Measurements from ENCODE around the gene HS3ST3A1. TPM values are rescaled to one million over a fixed set of nuclear protein-coding genes. Genes with fewer than 3 reads are reported as not detected.

The HS3ST3A1 gene
- total RNA-seq, 1 experiment from 2014 or later, result 47.6 TPM

- H4K20me1 ChIP-seq (ENCODE audit: low read length), result no peaks in the 10 kb centered on the region
- no peak overlapping the region for H3K4me2 ChIP-seq (ENCODE audit: low read length)
- H3K4me3 ChIP-seq (ENCODE audit: low read length), result no peak overlapping the region
- no peak overlapping the region for H3K9ac ChIP-seq (ENCODE audit: low read length)
- H3K9me3 ChIP-seq (ENCODE audit: low read length), result peaks cover 20% of the 10 kb centered on the region
- ATAC-seq, result no peak
- intact Hi-C loops (cut with micrococcal nuclease), result no loop called here
- POLR2A ChIA-PET (ENCODE audit: unreplicated experiment), result no interaction called here
- no peak overlapping the region for H2AFZ ChIP-seq (ENCODE audit: low read length)
- no TSS peak for BruUV-seq (replicated peaks)
- H3K79me2 ChIP-seq (ENCODE audit: low read length), result no peaks in the 10 kb centered on the region
- no peaks in the 10 kb centered on the region for H3K9me2 ChIP-seq (replicated peaks; ENCODE audit: low read length)
- no peak for DNase-seq
- H3K36me3 ChIP-seq (ENCODE audit: low read depth, low read length), result no peaks in the 10 kb centered on the region; the same call in 1 of the 2 replicates
- no peak overlapping the region for H3K27ac ChIP-seq (ENCODE audit: low read length)
- peaks cover 23% of the 10 kb centered on the region for H3K27me3 ChIP-seq (ENCODE audit: low read length)
- no peaks in the 10 kb centered on the region for H3K4me1 ChIP-seq (ENCODE audit: insufficient read depth, low read length)
- no peaks in the 10 kb centered on the region for H3F3A ChIP-seq (ENCODE audit: low read length, unreplicated experiment)
- CTCF ChIA-PET, result no interaction called here
- no peak for TF ChIP-seq EZH2 (IDR thresholded peaks at IDR 0.05; ENCODE audit: low read length, unreplicated experiment)
- TF ChIP-seq EZH2phosphoT487 (IDR thresholded peaks at IDR 0.05; ENCODE audit: borderline replicate concordance, low read length), result no peak
- no peak for TF ChIP-seq CTCF (conservative IDR thresholded peaks at IDR 0.05; ENCODE audit: low read depth, low read length)
Measured at GRCh38 chr17:13476720-13477119, 125.0 kb downstream of the HS3ST3A1 start.

- Histone ChIP-seq H3K4me2 (ENCODE audit: low read length) (no peak overlapping the region), H3K9me2 (replicated peaks; ENCODE audit: low read length) (no peaks in the 10 kb centered on the region), H3K4me1 (ENCODE audit: insufficient read depth, low read length) (no peaks in the 10 kb centered on the region), H3K4me3 (ENCODE audit: low read length) (no peak overlapping the region), H3K9me3 (ENCODE audit: low read length) (peaks cover 10% of the 10 kb centered on the region), H3F3A (ENCODE audit: low read length, unreplicated experiment) (no peaks in the 10 kb centered on the region), H4K20me1 (ENCODE audit: low read length) (no peaks in the 10 kb centered on the region), H3K27ac (ENCODE audit: low read length) (no peak overlapping the region), H3K9ac (ENCODE audit: low read length) (no peak overlapping the region), H2AFZ (ENCODE audit: low read length) (no peak overlapping the region), H3K36me3 (ENCODE audit: low read depth, low read length) (no peaks in the 10 kb centered on the region), H3K27me3 (ENCODE audit: low read length) (peaks cover 31% of the 10 kb centered on the region), H3K79me2 (ENCODE audit: low read length) (no peaks in the 10 kb centered on the region)
- TF ChIP-seq EZH2 (IDR thresholded peaks at IDR 0.05; ENCODE audit: low read length, unreplicated experiment) (no peak), CTCF (conservative IDR thresholded peaks at IDR 0.05; ENCODE audit: low read depth, low read length) (no peak), EZH2phosphoT487 (IDR thresholded peaks at IDR 0.05; ENCODE audit: borderline replicate concordance, low read length) (no peak)
- ATAC-seq, result no peak
- POLR2A ChIA-PET (ENCODE audit: unreplicated experiment), result no interaction called here
- intact Hi-C loops (cut with micrococcal nuclease), result no loop called here
- DNase-seq, result no peak
- no TSS peak for BruUV-seq (replicated peaks)
- CTCF ChIA-PET, result no interaction called here
Measured at GRCh38 chr17:13475574-13476223, 126.0 kb downstream of the HS3ST3A1 start.

GRCh38 chr17:13474073-13474800, 127.5 kb downstream of the HS3ST3A1 start:
- Histone ChIP-seq H3K9me3 (ENCODE audit: low read length) (no peaks in the 10 kb centered on the region; the same call in 1 of the 2 replicates), H3K9me2 (replicated peaks; ENCODE audit: low read length) (no peaks in the 10 kb centered on the region), H3K79me2 (ENCODE audit: low read length) (no peaks in the 10 kb centered on the region), H3K36me3 (ENCODE audit: low read depth, low read length) (no peaks in the 10 kb centered on the region), H3K4me2 (ENCODE audit: low read length) (no peak overlapping the region), H4K20me1 (ENCODE audit: low read length) (no peaks in the 10 kb centered on the region), H3K4me1 (ENCODE audit: insufficient read depth, low read length) (no peaks in the 10 kb centered on the region), H3K4me3 (ENCODE audit: low read length) (no peak overlapping the region), H3K9ac (ENCODE audit: low read length) (no peak overlapping the region), H3F3A (ENCODE audit: low read length, unreplicated experiment) (no peaks in the 10 kb centered on the region), H3K27me3 (ENCODE audit: low read length) (peaks cover 31% of the 10 kb centered on the region), H3K27ac (ENCODE audit: low read length) (no peak overlapping the region), H2AFZ (ENCODE audit: low read length) (no peak overlapping the region)
- no peak for TF ChIP-seq CTCF (conservative IDR thresholded peaks at IDR 0.05; ENCODE audit: low read depth, low read length)
- TF ChIP-seq EZH2phosphoT487 (IDR thresholded peaks at IDR 0.05; ENCODE audit: borderline replicate concordance, low read length), result no peak
- TF ChIP-seq EZH2 (IDR thresholded peaks at IDR 0.05; ENCODE audit: low read length, unreplicated experiment), result no peak
- ChIA-PET POLR2A (ENCODE audit: unreplicated experiment) (no interaction called here), CTCF (no interaction called here)
- ATAC-seq (no peak), DNase-seq (no peak)
- BruUV-seq (replicated peaks), result no TSS peak
- intact Hi-C loops (cut with micrococcal nuclease), result no loop called here

All from PC-3 (cell line).